Mammary epithelial cell (primary cell): ENCODE data around the gene HOXD9.

Experiments used
- CTCF ChIP-seq, 2 donors: IDR thresholded peaks in 1 of 2; conservative IDR thresholded peaks in 1 of 2; 2 replicates each; pipeline ENCODE4 v1.5.1; 2011 to 2012; ENCODE audit warnings: inconsistent platforms in 2 of 2, low read length in 2 of 2, mild to moderate bottlenecking in 2 of 2, control low read depth in 1 of 2, low read depth in 1 of 2; ENCODE audit not compliant: insufficient read depth in 1 of 2; ENCODE audit errors: extremely low read depth in 1 of 2
- EZH2 ChIP-seq: IDR thresholded peaks from 2 replicates; pipeline ENCODE4 v1.6.1; 2012; ENCODE audit warnings: low read length, inconsistent platforms, borderline replicate concordance

- peak; percentile 91 for TF ChIP-seq EZH2
- no peak for TF ChIP-seq CTCF (conservative IDR thresholded peaks at IDR 0.05 in 1 of 2, IDR thresholded peaks at IDR 0.05 in 1 of 2; ENCODE audit: extremely low read depth in 1 of 2, insufficient read depth in 1 of 2, low read depth in 1 of 2, low read length in 2 of 2)
These were observed 24.0 kb upstream of the HOXD9 start for GRCh38 chr2:176098366-176099158.
